ENCODE results near the gene LPP. TPM values are rescaled to one million over a fixed set of nuclear protein-coding genes. Genes with fewer than 3 reads are reported as not detected.

The LPP gene
- total RNA-seq, 6 experiments from 2014 or later: 84.1 to 121 (median 102) TPM

DNA sequence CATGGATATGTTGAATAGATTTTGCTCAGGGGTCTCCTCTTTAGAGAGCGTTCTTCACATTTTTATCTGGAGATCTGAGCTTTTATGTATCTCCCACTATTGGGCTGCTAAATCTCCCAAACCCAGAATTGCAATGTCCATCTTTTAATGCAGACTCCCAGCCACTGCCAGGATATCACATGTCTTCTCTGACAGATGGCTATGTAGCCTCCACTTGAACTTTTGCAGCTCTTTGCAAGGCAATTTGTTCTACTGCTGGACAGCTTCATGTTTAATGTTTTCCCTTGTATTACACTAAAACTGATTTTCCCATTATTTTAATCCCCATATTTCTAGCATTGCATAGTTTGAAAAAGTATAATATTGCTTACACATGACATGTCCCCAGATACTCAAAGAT lies 177.2 kb downstream of the LPP start:
- DNase-seq: no peak
- no peak overlapping the region for H3K27ac Mint-ChIP-seq
- TF ChIP-seq, protein P1, sequence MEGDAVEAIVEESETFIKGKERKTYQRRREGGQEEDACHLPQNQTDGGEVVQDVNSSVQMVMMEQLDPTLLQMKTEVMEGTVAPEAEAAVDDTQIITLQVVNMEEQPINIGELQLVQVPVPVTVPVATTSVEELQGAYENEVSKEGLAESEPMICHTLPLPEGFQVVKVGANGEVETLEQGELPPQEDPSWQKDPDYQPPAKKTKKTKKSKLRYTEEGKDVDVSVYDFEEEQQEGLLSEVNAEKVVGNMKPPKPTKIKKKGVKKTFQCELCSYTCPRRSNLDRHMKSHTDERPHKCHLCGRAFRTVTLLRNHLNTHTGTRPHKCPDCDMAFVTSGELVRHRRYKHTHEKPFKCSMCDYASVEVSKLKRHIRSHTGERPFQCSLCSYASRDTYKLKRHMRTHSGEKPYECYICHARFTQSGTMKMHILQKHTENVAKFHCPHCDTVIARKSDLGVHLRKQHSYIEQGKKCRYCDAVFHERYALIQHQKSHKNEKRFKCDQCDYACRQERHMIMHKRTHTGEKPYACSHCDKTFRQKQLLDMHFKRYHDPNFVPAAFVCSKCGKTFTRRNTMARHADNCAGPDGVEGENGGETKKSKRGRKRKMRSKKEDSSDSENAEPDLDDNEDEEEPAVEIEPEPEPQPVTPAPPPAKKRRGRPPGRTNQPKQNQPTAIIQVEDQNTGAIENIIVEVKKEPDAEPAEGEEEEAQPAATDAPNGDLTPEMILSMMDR (IDR thresholded peaks at IDR 0.05): no peak
- H3K4me3 Mint-ChIP-seq: no peak overlapping the region
- peaks cover 35% of the 10 kb centered on the region for H3K36me3 Mint-ChIP-seq (ENCODE audit: low read depth)
- H3K4me1 Mint-ChIP-seq (ENCODE audit: low read depth): peaks cover 30% of the 10 kb centered on the region
- H3K27me3 Mint-ChIP-seq (ENCODE audit: insufficient read depth): no peaks in the 10 kb centered on the region; the same call in 1 of the 2 replicates
- no peaks in the 10 kb centered on the region for H3K9me3 Mint-ChIP-seq

DNA sequence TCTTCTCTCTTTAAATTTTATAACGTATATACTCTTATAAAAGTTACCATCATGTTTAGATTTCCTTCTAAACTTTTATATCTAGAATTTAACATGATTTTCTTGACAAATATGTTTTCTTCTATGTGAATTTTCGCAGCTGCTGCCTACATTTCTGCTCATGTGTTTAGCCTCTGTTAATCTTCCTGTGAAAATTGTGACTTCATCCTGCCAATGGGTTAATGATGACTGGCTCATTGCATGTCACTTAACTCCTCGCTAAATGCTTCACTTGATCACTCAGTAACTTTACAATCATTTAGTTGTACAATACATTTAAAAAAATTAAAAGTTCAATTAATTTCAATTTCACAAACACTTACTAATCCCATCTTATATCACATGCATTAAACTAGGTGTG lies 178.1 kb downstream of the LPP start:
- peaks cover 35% of the 10 kb centered on the region for H3K36me3 Mint-ChIP-seq (ENCODE audit: low read depth)
- no peak overlapping the region for H3K27ac Mint-ChIP-seq
- H3K4me3 Mint-ChIP-seq: no peak overlapping the region
- DNase-seq: no peak
- TF ChIP-seq, protein P1 (IDR thresholded peaks at IDR 0.05): no peak
- H3K27me3 Mint-ChIP-seq (ENCODE audit: insufficient read depth): no peaks in the 10 kb centered on the region; the same call in 1 of the 2 replicates
- H3K4me1 Mint-ChIP-seq (ENCODE audit: low read depth): peaks cover 35% of the 10 kb centered on the region
- H3K9me3 Mint-ChIP-seq: no peaks in the 10 kb centered on the region

DNA sequence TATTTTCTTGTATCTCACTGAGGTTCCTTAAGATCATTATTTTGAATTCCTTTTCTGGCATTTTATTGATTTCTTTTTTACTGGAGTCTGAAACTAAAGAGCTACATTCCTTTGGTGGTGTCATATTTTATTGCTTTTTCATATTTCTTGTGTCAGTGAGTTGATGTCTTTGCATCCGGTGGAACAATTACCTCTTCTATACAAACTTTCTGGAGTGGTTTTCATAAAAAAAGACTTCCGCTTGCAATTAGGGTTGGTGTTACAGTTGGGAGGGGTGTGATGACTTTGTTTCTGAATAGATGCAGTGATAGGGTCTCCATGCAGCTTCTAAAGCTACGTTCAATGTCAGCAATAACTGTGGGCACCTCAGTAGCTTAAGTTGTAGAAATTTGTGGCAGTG lies 181.7 kb downstream of the LPP start:
- H3K9me3 Mint-ChIP-seq: no peaks in the 10 kb centered on the region
- H3K27ac Mint-ChIP-seq: no peak overlapping the region
- TF ChIP-seq, protein P1 (IDR thresholded peaks at IDR 0.05): no peak
- no peak for DNase-seq
- no peak overlapping the region for H3K4me3 Mint-ChIP-seq
- no peaks in the 10 kb centered on the region; the same call in 1 of the 2 replicates for H3K27me3 Mint-ChIP-seq (ENCODE audit: insufficient read depth)
- peaks cover 19% of the 10 kb centered on the region for H3K36me3 Mint-ChIP-seq (ENCODE audit: low read depth)
- H3K4me1 Mint-ChIP-seq (ENCODE audit: low read depth): peaks cover 53% of the 10 kb centered on the region

DNA sequence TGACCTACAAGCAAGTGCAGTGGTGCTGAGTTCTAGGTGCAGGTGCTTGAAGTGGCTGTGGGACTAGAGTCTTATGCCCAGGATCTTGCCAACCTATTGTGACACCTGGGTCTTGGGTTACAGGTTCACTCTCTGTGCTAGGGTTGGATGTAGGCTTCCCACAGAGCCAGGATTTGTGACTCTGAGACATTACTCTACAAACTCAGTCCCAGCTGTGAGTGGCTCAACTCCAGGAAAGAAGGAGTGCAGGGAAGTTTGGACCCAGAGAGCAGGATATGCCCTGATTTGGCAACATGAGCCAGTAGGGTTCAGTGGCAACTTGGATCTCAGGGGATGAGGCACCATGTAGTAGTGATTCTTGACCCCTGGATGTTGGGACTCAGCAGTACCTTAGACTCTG lies 182.2 kb downstream of the LPP start:
- H3K4me3 Mint-ChIP-seq: no peak overlapping the region
- peaks cover 19% of the 10 kb centered on the region for H3K36me3 Mint-ChIP-seq (ENCODE audit: low read depth)
- no peaks in the 10 kb centered on the region; the same call in 1 of the 2 replicates for H3K27me3 Mint-ChIP-seq (ENCODE audit: insufficient read depth)
- no peak for DNase-seq
- H3K9me3 Mint-ChIP-seq: no peaks in the 10 kb centered on the region
- TF ChIP-seq, protein P1 (IDR thresholded peaks at IDR 0.05): no peak
- H3K27ac Mint-ChIP-seq: no peak overlapping the region
- peaks cover 55% of the 10 kb centered on the region for H3K4me1 Mint-ChIP-seq (ENCODE audit: low read depth)

DNA sequence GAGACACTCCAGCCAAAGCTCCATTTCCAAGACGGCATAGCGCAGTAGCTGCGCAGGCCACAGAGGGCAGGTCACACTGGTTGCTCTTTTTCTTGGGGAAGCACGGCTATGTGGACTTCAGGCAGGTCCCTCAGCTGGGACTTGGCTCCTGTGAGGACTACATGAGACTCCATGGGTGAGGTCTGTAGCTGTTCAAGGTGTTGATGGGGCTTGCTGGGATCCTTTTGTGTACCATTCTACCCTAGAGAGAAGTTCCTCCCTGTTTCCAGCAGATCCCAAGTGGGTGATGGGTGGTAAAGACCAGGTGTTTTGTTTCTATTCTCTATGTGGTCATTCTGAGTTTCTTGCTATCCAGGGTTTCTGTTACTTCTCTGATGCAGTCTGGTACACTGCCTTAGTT lies 183.3 kb downstream of the LPP start:
- Mint-ChIP-seq H3K27me3 (ENCODE audit: insufficient read depth) (no peaks in the 10 kb centered on the region; the same call in 1 of the 2 replicates), H3K27ac (peak overlapping the region; percentile 38; the same call in 1 of the 2 replicates), H3K9me3 (no peaks in the 10 kb centered on the region), H3K36me3 (ENCODE audit: low read depth) (peaks cover 23% of the 10 kb centered on the region), H3K4me1 (ENCODE audit: low read depth) (peaks cover 65% of the 10 kb centered on the region), H3K4me3 (no peak overlapping the region)
- TF ChIP-seq, protein P1 (IDR thresholded peaks at IDR 0.05): no peak
- no peak for DNase-seq

DNA sequence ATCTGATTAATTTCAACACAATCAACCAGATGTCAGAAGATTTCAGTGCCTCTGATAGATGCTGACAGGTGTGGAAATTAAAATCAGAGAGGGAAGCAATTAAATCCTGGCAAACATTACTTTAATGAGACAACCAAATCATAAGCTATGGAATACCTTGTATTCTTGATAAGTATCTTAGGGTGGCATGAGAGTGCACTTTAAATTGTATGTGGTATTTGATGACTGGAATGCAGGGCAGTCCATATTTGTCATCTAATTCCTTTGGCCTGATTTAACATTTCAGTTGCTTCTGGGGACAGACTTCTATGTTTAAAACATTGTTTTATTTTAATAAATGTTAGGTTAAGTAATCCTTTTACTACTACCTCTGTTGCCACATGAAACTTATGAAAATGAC lies 184.1 kb downstream of the LPP start:
- no peaks in the 10 kb centered on the region; the same call in 1 of the 2 replicates for H3K27me3 Mint-ChIP-seq (ENCODE audit: insufficient read depth)
- TF ChIP-seq, protein P1 (IDR thresholded peaks at IDR 0.05): no peak
- peaks cover 23% of the 10 kb centered on the region for H3K36me3 Mint-ChIP-seq (ENCODE audit: low read depth)
- no peaks in the 10 kb centered on the region for H3K9me3 Mint-ChIP-seq
- DNase-seq: peak; percentile 51
- H3K4me3 Mint-ChIP-seq: peak overlapping the region; percentile 0; the same call in 1 of the 2 replicates
- peaks cover 66% of the 10 kb centered on the region for H3K4me1 Mint-ChIP-seq (ENCODE audit: low read depth)
- peak overlapping the region; percentile 38 for H3K27ac Mint-ChIP-seq

All from HFFc6 (cell line).